Immature natural killer cell (primary cell): Measurements from ENCODE around the gene ITGBL1. TPM values are rescaled to one million over a fixed set of nuclear protein-coding genes. Genes with fewer than 3 reads are reported as not detected.

Experiments used
- DNase-seq, 3 donors: peaks; one replicate each; pipeline ENCODE4 v3.0.0; 2022; ENCODE audit warnings: mixed read lengths in 1 of 3
- H3K27ac Mint-ChIP-seq, 6 donors: one replicate each; pipeline ENCODE4 v1.8.0; 2020; ENCODE audit warnings: mixed read lengths in 6 of 6, mild to moderate bottlenecking in 5 of 6, inconsistent platforms in 4 of 6, moderate library complexity in 3 of 6
- H3K27me3 Mint-ChIP-seq, 3 donors: one replicate each; pipeline ENCODE4 v1.8.0; 2020 to 2021; ENCODE audit warnings: low read depth in 3 of 3, mild to moderate bottlenecking in 3 of 3, mixed read lengths in 3 of 3, moderate library complexity in 3 of 3, inconsistent platforms in 1 of 3
- H3K36me3 Mint-ChIP-seq, 3 donors: one replicate each; pipeline ENCODE4 v1.8.0; 2020; ENCODE audit warnings: mixed read lengths in 3 of 3, inconsistent platforms in 2 of 3, mild to moderate bottlenecking in 2 of 3
- H3K4me1 Mint-ChIP-seq, 2 donors: one replicate each; pipeline ENCODE4 v1.8.0; 2020; ENCODE audit warnings: inconsistent platforms in 2 of 2, mild to moderate bottlenecking in 2 of 2, mixed read lengths in 2 of 2, moderate library complexity in 1 of 2
- H3K4me3 Mint-ChIP-seq, 5 donors: one replicate each; pipeline ENCODE4 v1.8.0; 2020; ENCODE audit warnings: mild to moderate bottlenecking in 5 of 5, mixed read lengths in 5 of 5, inconsistent platforms in 3 of 5, moderate library complexity in 3 of 5
- H3K9me3 Mint-ChIP-seq, 6 donors: one replicate each; pipeline ENCODE4 v1.8.0; 2020; ENCODE audit warnings: mild to moderate bottlenecking in 6 of 6, mixed read lengths in 6 of 6, inconsistent platforms in 4 of 6, moderate library complexity in 3 of 6
- polyA plus RNA-seq, 3 donors: library from polyadenylated mRNA; unstranded; fragments of 300-500 nt; fragmentation: Illumina TruSeq; gene quantifications; one replicate each; pipeline ENCODE4 v1.2.3, GENCODE V29; 2021

Gene ITGBL1, protein sequence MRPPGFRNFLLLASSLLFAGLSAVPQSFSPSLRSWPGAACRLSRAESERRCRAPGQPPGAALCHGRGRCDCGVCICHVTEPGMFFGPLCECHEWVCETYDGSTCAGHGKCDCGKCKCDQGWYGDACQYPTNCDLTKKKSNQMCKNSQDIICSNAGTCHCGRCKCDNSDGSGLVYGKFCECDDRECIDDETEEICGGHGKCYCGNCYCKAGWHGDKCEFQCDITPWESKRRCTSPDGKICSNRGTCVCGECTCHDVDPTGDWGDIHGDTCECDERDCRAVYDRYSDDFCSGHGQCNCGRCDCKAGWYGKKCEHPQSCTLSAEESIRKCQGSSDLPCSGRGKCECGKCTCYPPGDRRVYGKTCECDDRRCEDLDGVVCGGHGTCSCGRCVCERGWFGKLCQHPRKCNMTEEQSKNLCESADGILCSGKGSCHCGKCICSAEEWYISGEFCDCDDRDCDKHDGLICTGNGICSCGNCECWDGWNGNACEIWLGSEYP
- polyA plus RNA-seq = not detected

GRCh38 chr13:101452519-101453485 lies at the start of gene ITGBL1:
Gene ITGBL1, plus strand, starts transcription at chr13:101452675. Its CDS starts 159 bp downstream, at chr13:101452834.
- no peaks in the 10 kb centered on the region for H3K4me1 Mint-ChIP-seq
- H3K36me3 Mint-ChIP-seq = peaks cover 0 to 4% (median 0%) of the 10 kb centered on the region in 3 donors
- DNase-seq = no peak
- peaks cover 0 to 7% (median 0%) of the 10 kb centered on the region in 6 donors for H3K9me3 Mint-ChIP-seq
- peak within 1 kb of the TSS in 3 of 5 donors; percentile 5 to 36 (median 10) for H3K4me3 Mint-ChIP-seq
- H3K27me3 Mint-ChIP-seq = peaks cover 2 to 9% (median 2%) of the 10 kb centered on the region in 3 donors
- H3K27ac Mint-ChIP-seq = no peak within 1 kb of the TSS

DNA sequence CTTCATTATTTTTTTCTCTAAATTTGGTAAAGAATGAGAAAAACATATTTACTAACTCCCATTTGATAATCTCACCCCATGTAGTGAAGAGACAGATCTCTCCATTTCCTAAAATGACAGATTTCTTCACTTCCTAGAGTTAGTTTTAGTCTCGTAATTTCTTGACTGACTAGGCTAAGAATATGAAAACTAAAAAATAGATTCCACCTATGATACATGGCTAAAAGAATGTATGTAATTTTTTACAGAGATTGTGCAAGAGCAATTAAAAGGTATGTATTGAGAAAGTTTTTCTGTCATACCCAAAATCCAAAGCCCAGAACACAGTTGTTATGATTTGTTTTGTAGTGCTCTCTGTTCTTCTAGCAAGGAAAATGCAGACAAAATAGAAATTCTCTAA lies 45.7 kb upstream of the ITGBL1 start:
- no peak for DNase-seq
- Mint-ChIP-seq H3K9me3 (peaks cover 0 to 14% (median under 1%) of the 10 kb centered on the region in 6 donors), H3K27ac (no peak overlapping the region), H3K4me1 (no peaks in the 10 kb centered on the region), H3K4me3 (no peak overlapping the region), H3K27me3 (peaks cover 0 to 6% (median 5%) of the 10 kb centered on the region in 3 donors), H3K36me3 (no peaks in the 10 kb centered on the region)

GRCh38 chr13:101408154-101408553 lies 44.3 kb upstream of the ITGBL1 start:
- no peaks in the 10 kb centered on the region for H3K4me1 Mint-ChIP-seq
- no peak for DNase-seq
- peaks cover 0 to 14% (median under 1%) of the 10 kb centered on the region in 6 donors for H3K9me3 Mint-ChIP-seq
- no peak overlapping the region for H3K27ac Mint-ChIP-seq
- no peak overlapping the region for H3K4me3 Mint-ChIP-seq
- no peaks in the 10 kb centered on the region for H3K36me3 Mint-ChIP-seq
- H3K27me3 Mint-ChIP-seq = peaks cover 0 to 6% (median 5%) of the 10 kb centered on the region in 3 donors

- H3K27ac Mint-ChIP-seq = no peak overlapping the region
- DNase-seq = no peak
- H3K4me3 Mint-ChIP-seq = no peak overlapping the region
- H3K36me3 Mint-ChIP-seq = no peaks in the 10 kb centered on the region
- peaks cover 0 to 15% (median under 1%) of the 10 kb centered on the region in 6 donors for H3K9me3 Mint-ChIP-seq
- no peaks in the 10 kb centered on the region for H3K4me1 Mint-ChIP-seq
- peaks cover 0 to 8% (median 5%) of the 10 kb centered on the region in 3 donors for H3K27me3 Mint-ChIP-seq
These were observed 43.4 kb upstream of the ITGBL1 start for GRCh38 chr13:101408992-101409656.

GRCh38 chr13:101412076-101412475 lies 40.4 kb upstream of the ITGBL1 start:
- Mint-ChIP-seq H3K4me1 (no peaks in the 10 kb centered on the region), H3K9me3 (peaks cover 0 to 15% (median 3%) of the 10 kb centered on the region in 6 donors), H3K27ac (no peak overlapping the region), H3K4me3 (no peak overlapping the region), H3K36me3 (peaks cover 0 to under 1% (median 0%) of the 10 kb centered on the region in 3 donors), H3K27me3 (peaks cover 4 to 12% (median 4%) of the 10 kb centered on the region in 3 donors)
- no peak for DNase-seq

GRCh38 chr13:101415358-101416174 lies 36.9 kb upstream of the ITGBL1 start:
- H3K4me1 Mint-ChIP-seq = no peaks in the 10 kb centered on the region
- no peak for DNase-seq
- H3K4me3 Mint-ChIP-seq = no peak overlapping the region
- H3K27ac Mint-ChIP-seq = no peak overlapping the region
- peaks cover 0 to 6% (median 0%) of the 10 kb centered on the region in 3 donors for H3K36me3 Mint-ChIP-seq
- H3K27me3 Mint-ChIP-seq = peaks cover 2 to 14% (median 4%) of the 10 kb centered on the region in 3 donors
- peaks cover 0 to 28% (median 4%) of the 10 kb centered on the region in 6 donors for H3K9me3 Mint-ChIP-seq

DNA sequence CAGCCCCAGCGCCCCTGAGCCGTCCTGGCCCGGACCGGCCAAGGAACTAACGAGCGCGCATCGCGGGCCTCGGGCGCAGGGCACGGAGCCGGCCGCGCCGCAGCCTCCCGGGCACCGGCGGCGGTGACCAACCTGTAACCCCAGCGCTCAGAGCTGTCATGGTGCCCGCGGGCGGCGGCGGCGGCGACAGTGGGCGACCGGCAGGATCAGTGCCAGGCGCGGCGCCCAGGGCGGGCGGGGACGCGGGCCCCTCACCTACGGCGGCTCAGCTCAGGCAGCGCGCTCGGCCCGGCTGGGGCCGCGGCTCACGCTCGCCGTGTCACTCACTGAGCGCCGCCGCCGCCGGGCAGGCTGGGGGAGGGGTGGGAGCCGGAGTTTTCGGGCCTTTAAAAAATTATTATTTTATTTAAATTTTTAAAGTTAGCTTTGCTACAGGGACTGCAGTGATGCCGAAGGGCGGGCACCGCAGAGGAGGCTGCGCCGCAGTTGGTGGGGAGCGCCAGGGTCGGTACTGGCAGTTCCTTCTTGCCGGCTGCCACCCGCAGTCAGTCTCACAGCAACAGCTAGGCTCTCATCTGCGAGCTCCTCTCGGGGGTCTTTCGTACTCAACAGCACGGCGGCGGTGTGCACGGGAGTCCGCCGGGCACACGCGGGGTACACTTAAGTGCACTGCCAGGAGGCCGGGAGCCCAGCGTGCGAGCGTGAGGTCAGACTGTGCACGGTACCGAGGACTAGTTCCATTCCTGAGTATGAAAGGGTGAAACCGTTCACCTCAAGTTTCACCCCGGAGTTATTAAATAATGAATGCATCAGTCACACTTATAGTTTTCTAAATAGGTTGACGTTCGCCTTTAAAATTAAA lies 36.1 kb upstream of the ITGBL1 start, which contains the start of gene NALCN:
Gene NALCN (minus strand): TSS at position 328 of the 862 bp plus-strand sequence. CDS start 17,382 bp downstream, outside the sequence.
- Mint-ChIP-seq H3K36me3 (peaks cover 0 to 6% (median 0%) of the 10 kb centered on the region in 3 donors), H3K4me1 (no peaks in the 10 kb centered on the region), H3K9me3 (peaks cover 0 to 28% (median 4%) of the 10 kb centered on the region in 6 donors), H3K27me3 (peaks cover 2 to 11% (median 4%) of the 10 kb centered on the region in 3 donors), H3K4me3 (peak within 1 kb of the TSS in 1 of 5 donors; percentile 7), H3K27ac (no peak within 1 kb of the TSS)
- no peak for DNase-seq

DNA sequence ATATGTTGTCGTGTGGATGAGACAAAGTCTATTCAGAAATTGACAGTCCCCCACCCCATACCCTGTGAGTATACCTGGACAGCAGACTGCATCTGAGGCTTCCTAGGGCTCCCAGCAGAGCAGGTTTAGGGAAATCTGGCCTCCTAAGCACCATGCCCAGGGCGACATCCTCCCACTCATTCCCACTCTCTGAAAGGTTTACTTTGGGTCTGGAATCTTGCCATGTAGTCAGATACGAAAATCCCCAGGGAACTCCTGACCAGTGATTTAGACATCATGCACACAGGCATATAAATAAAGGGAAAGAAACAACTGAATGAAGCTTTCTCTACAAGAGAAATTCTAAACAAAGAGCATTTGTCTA lies 35.5 kb upstream of the ITGBL1 start:
- Mint-ChIP-seq H3K4me3 (peak overlapping the region in 1 of 5 donors; percentile 7), H3K36me3 (peaks cover 0 to 6% (median 0%) of the 10 kb centered on the region in 3 donors), H3K4me1 (no peaks in the 10 kb centered on the region), H3K27me3 (peaks cover 2 to 11% (median 4%) of the 10 kb centered on the region in 3 donors), H3K9me3 (peaks cover 0 to 28% (median 4%) of the 10 kb centered on the region in 6 donors), H3K27ac (no peak overlapping the region)
- DNase-seq = no peak

DNA sequence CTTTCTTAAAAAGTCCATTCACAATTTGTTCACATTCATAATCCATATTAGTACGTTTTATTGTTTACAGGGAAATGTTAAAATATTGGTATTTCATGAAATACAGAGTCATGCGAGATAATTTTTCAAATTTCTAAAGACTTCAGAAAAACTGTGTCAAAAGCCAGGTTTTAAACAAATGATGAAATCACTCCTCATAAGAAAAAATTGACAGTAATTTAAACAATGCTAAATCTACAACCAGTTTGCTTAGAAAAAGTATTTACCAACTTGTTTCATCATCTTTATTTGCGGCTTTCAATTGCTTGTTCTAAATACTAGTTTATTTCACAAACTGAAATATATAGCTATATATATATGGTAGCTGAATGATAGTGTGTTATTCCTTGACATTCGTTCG lies 35.0 kb upstream of the ITGBL1 start:
- DNase-seq = no peak
- Mint-ChIP-seq H3K27ac (no peak overlapping the region), H3K4me3 (no peak overlapping the region), H3K4me1 (no peaks in the 10 kb centered on the region), H3K36me3 (peaks cover 0 to 6% (median 0%) of the 10 kb centered on the region in 3 donors), H3K27me3 (peaks cover 2 to 11% (median 4%) of the 10 kb centered on the region in 3 donors), H3K9me3 (peaks cover 0 to 28% (median 4%) of the 10 kb centered on the region in 6 donors)

GRCh38 chr13:101423872-101424271 lies 28.6 kb upstream of the ITGBL1 start:
- no peak overlapping the region for H3K27ac Mint-ChIP-seq
- peaks cover 0 to 3% (median 0%) of the 10 kb centered on the region in 3 donors for H3K36me3 Mint-ChIP-seq
- DNase-seq = no peak
- H3K4me3 Mint-ChIP-seq = no peak overlapping the region
- peaks cover 0 to 16% (median 2%) of the 10 kb centered on the region in 6 donors for H3K9me3 Mint-ChIP-seq
- peaks cover 0 to 3% (median 0%) of the 10 kb centered on the region in 3 donors for H3K27me3 Mint-ChIP-seq
- H3K4me1 Mint-ChIP-seq = no peaks in the 10 kb centered on the region

DNA sequence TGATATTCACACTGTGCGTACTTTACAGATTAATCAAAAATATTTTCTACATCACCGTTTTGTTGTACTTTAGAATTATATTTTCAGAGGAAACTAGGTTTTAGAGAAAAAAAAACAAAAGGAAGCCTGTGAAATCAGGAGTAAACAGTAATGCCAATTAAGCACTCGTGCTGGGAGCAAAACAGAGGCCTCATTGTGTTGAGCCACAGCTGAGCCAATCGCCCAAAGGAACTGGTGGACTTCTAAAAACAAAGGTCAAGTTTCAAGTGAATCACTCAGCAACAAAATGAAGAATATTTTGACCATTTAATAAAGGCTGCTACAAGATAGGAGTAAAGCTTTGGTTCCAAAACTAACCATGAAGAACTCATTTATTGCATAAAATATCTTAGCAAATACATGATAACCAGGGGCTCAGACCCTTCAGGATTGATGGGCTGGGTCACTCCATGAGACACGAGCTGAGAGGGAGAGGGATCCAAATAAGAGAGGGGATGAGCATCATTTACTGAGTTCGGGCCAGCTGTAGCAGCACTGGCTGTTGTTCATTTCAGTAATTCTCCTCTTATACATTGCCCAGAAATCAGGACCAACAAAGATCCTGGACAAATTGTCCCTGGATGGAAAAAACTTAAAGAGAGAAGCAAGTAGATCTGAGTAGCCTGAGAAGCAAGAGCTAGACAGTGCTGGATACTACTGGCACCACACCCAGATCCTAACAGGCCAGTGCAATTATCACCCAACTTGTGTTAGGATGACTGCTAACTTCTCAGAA lies 27.9 kb upstream of the ITGBL1 start:
- H3K27ac Mint-ChIP-seq = no peak overlapping the region
- H3K9me3 Mint-ChIP-seq = peaks cover 0 to 11% (median 2%) of the 10 kb centered on the region in 6 donors
- no peak for DNase-seq
- no peaks in the 10 kb centered on the region for H3K4me1 Mint-ChIP-seq
- H3K4me3 Mint-ChIP-seq = no peak overlapping the region
- no peaks in the 10 kb centered on the region for H3K27me3 Mint-ChIP-seq
- H3K36me3 Mint-ChIP-seq = no peaks in the 10 kb centered on the region
